CD4-positive, alpha-beta T cell treated with Interleukin-1 beta for 1 hour (primary cell): ENCODE measurements around the gene SLC35C1.
"Not testable (repeated sequence)": the region's sequence is repeated elsewhere in the genome, so short reads cannot be mapped to it uniquely, and the experiment has no call there.

ENCODE experiments used
- DNase-seq, 2 donors: peaks; one replicate each; pipeline ENCODE4 v3.0.0-alpha.2; 2020 to 2022

The SLC35C1 gene

GRCh38 chr11:45811571-45812290 is 6.8 kb downstream of the SLC35C1 start:
- no peak for DNase-seq

- DNase-seq: no peak
These were observed 7.9 kb downstream of the SLC35C1 start for GRCh38 chr11:45812581-45813548.

GRCh38 chr11:45815747-45816146 is 10.8 kb downstream of the SLC35C1 start:
- DNase-seq: no peak

GRCh38 chr11:45816614-45817013 is 11.7 kb downstream of the SLC35C1 start:
- no peak for DNase-seq

GRCh38 chr11:45817191-45817590 is 12.2 kb downstream of the SLC35C1 start:
- DNase-seq: peak in 1 of 2 donors; percentile 12

- no peak for DNase-seq
These were observed 14.1 kb downstream of the SLC35C1 start for GRCh38 chr11:45818961-45819605.

- DNase-seq: no peak
These were observed 15.4 kb downstream of the SLC35C1 start for GRCh38 chr11:45820211-45820857.

GRCh38 chr11:45826492-45826891 is 21.5 kb downstream of the SLC35C1 start:
- not testable (repeated sequence) for DNase-seq

- DNase-seq: no peak
These were observed 22.2 kb downstream of the SLC35C1 start for GRCh38 chr11:45827123-45827522.

GRCh38 chr11:45828996-45829395 is 24.0 kb downstream of the SLC35C1 start:
- DNase-seq: no peak

- DNase-seq: no peak
These were observed 25.6 kb downstream of the SLC35C1 start for GRCh38 chr11:45830596-45830995.

- DNase-seq: no peak
These were observed 28.0 kb downstream of the SLC35C1 start for GRCh38 chr11:45832811-45833441.

- no peak for DNase-seq
These were observed 28.8 kb downstream of the SLC35C1 start for GRCh38 chr11:45833761-45834160.

GRCh38 chr11:45834298-45834756 is 29.4 kb downstream of the SLC35C1 start:
- DNase-seq: no peak

GRCh38 chr11:45839204-45839603 is 34.3 kb downstream of the SLC35C1 start:
- no peak for DNase-seq

- not testable (repeated sequence) for DNase-seq
These were observed 35.3 kb downstream of the SLC35C1 start for GRCh38 chr11:45840251-45840650.

GRCh38 chr11:45843158-45843924 is 38.4 kb downstream of the SLC35C1 start:
- peak; percentile 94 to 96 for DNase-seq

- no peak for DNase-seq
These were observed 40.1 kb downstream of the SLC35C1 start for GRCh38 chr11:45844822-45845578.

- DNase-seq: no peak
These were observed 41.3 kb downstream of the SLC35C1 start for GRCh38 chr11:45846174-45846675.
